Bronchial epithelial cell (primary cell): ENCODE results near the gene MDM2. TPM values are rescaled to one million over a fixed set of nuclear protein-coding genes. Genes with fewer than 3 reads are reported as not detected.

ENCODE experiments used
- DNase-seq: peaks from one replicate; pipeline ENCODE4 v3.0.0-alpha.2; 2010; ENCODE audit warnings: low read depth
- FAIRE-seq: peaks from 2 replicates; lab custom pipeline; 2011; peaks lifted over from hg19 to GRCh38; lab: Jason Lieb, UNC
- H3K27me3 ChIP-seq: 2 replicates; pipeline ENCODE4 v1.5.1; 2011; ENCODE audit warnings: low read length; ENCODE audit not compliant: control insufficient read depth, insufficient read depth
- H3K36me3 ChIP-seq: 2 replicates; pipeline ENCODE4 v1.5.1; 2011; ENCODE audit warnings: low read length; ENCODE audit not compliant: control insufficient read depth, insufficient read depth
- H3K4me3 ChIP-seq: 2 replicates; pipeline ENCODE4 v1.5.1; 2011; ENCODE audit warnings: mild to moderate bottlenecking, low read depth, low read length, control low read depth
- total RNA-seq: library from RNA; depleted of rRNA; stranded (reverse); fragments of >200 nt; gene quantifications from 2 replicates; pipeline ENCODE4 v1.2.1, GENCODE V29; 2014
- TF ChIP-seq, protein P1 (sequence below): IDR thresholded peaks from 2 replicates; pipeline ENCODE4 v1.5.1; 2011; ENCODE audit warnings: mild to moderate bottlenecking, moderate library complexity, low read length, control low read depth, inconsistent platforms; ENCODE audit not compliant: insufficient read depth, severe bottlenecking

MDM2 gene
- total RNA-seq, 1 donor from 2014 or later: 116 TPM

DNA sequence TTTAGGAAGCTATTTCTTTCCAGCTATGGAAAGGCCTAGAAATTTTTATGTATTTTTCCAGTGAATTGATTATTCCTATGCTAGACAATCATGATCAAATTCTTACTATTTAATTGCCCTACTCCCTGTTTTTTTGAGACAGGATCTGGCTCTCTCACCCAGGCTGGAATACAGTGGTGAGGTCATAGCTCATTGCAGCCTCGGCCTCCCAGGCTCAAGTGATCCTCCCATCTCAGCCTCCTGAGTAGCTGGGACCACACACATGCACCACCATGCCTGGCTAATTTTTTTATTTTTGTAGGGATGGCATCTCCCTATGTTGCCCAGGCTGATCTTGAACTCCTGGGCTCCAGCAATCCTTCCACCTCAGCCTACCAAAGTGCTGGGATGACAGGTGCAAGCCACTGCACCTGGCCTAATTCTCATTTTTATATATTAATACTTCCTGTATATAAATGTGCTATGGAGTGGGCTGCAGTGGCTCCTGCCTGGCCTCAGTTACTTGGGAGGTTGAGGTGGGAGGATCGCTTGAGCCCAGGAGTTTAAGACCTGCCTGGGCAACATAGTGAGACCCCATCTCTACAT, 16.0 kb upstream of the MDM2 start:
- DNase-seq: no peak
- Histone ChIP-seq H3K27me3 (no peaks in the 10 kb centered on the region), H3K36me3 (no peaks in the 10 kb centered on the region), H3K4me3 (no peak overlapping the region)
- FAIRE-seq: no peak
- TF ChIP-seq, protein P1, sequence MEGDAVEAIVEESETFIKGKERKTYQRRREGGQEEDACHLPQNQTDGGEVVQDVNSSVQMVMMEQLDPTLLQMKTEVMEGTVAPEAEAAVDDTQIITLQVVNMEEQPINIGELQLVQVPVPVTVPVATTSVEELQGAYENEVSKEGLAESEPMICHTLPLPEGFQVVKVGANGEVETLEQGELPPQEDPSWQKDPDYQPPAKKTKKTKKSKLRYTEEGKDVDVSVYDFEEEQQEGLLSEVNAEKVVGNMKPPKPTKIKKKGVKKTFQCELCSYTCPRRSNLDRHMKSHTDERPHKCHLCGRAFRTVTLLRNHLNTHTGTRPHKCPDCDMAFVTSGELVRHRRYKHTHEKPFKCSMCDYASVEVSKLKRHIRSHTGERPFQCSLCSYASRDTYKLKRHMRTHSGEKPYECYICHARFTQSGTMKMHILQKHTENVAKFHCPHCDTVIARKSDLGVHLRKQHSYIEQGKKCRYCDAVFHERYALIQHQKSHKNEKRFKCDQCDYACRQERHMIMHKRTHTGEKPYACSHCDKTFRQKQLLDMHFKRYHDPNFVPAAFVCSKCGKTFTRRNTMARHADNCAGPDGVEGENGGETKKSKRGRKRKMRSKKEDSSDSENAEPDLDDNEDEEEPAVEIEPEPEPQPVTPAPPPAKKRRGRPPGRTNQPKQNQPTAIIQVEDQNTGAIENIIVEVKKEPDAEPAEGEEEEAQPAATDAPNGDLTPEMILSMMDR: no peak

DNA sequence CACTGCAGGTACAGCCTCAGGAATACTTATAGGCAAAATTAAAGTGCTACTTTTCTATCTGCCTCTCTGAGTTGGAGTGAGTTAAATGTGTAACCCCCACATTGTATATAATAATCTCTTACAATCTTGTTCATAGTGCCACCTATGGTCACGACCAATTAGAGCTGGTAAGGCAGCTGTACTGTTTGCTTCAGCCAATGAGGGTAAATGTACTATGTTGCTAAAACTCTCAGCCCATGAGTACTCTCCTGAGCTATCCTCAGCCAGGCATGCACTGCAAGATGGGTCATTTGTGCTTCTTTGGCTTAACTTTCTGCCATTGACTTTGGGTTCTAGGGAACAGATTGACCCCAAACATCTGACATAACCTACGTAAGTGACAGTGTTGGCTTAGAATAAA, 15.0 kb upstream of the MDM2 start:
- TF ChIP-seq, protein P1: no peak
- no peak for FAIRE-seq
- peak; percentile 76 for DNase-seq
- H3K36me3 ChIP-seq: no peaks in the 10 kb centered on the region
- H3K27me3 ChIP-seq: no peaks in the 10 kb centered on the region
- H3K4me3 ChIP-seq: no peak overlapping the region

DNA sequence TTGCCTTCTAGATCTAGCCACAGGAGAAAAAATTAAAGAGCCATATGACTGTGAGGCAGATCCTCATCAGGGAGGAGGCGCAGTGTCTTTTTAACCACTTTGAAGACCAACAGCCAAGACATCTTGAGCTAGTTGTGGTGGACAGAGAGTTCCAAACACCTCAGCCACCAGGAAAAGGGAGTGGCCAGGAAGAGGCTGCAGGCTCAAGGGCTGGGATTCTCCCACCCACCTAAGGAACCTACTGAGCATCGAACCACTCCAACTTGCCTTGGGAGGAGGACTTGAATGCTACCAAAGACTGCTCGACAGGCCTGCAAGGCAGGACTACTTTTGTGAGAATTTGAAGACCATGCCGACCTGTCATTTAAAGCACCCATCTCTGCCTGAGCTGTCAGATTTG, 14.5 kb upstream of the MDM2 start:
- no peaks in the 10 kb centered on the region for H3K36me3 ChIP-seq
- DNase-seq: no peak
- FAIRE-seq: no peak
- no peaks in the 10 kb centered on the region for H3K27me3 ChIP-seq
- no peak overlapping the region for H3K4me3 ChIP-seq
- TF ChIP-seq, protein P1: no peak

DNA sequence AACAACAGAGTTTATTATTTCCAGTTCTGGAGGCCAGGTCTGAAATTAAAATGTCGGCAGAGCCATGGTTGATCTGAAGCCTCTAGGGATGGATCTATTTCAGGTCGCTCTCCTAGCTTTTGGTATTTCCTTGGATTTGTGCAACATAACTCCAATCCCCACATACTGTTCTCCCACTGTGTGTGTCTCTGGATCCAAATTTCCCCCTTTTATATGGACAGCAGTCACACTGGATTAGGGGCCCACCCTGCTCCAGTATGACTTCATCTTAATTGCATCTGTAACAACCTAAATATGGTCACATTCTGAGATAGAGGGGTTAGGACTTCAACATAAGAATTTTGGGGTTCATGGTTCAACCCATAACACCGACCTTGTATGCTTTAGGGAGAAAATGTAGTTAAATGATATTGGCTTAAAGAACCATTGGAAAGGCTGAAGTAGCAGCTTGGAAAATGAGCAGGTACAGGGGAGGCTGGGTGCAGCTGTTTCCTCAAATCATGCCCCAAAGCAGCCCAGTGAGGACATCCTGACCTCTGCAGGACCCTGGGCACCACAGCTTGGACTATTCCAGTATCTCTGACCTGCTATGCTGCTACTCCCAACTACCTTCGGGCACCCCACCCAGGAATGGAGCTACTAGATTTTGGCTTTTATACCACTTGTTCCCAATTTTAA, 13.9 kb upstream of the MDM2 start:
- Histone ChIP-seq H3K4me3 (no peak overlapping the region), H3K27me3 (no peaks in the 10 kb centered on the region), H3K36me3 (no peaks in the 10 kb centered on the region)
- TF ChIP-seq, protein P1: no peak
- DNase-seq (no peak), FAIRE-seq (no peak)

DNA sequence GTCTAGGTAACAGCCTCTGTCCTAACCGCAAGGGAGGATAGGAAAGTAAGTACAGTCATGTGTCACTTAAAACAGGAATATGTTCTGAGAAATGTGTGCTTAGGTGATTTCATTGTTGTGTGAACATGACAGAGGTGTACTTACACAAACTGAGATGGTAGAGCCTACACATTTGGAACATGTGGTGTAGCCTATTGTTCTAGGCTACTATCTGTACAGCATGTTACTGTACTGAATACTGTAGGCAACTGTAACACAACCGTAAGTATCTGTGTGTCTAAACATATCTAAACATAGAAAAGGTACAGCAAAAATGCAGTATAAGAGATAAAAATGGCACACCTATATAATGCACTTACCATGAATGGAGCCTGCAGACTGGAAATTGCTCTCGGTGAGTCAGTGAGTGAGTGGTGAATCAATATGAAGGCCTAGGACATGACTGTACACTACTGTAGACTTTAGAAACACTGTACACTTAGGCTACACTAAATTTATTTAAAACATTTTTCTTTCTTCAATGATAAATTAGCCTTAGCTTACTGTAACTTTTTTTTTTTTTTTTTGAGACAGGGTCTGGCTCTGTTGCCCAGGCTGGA, 13.2 kb upstream of the MDM2 start:
- TF ChIP-seq, protein P1: no peak
- Histone ChIP-seq H3K36me3 (no peaks in the 10 kb centered on the region), H3K4me3 (no peak overlapping the region), H3K27me3 (no peaks in the 10 kb centered on the region)
- no peak for FAIRE-seq
- DNase-seq: peak; percentile 91

DNA sequence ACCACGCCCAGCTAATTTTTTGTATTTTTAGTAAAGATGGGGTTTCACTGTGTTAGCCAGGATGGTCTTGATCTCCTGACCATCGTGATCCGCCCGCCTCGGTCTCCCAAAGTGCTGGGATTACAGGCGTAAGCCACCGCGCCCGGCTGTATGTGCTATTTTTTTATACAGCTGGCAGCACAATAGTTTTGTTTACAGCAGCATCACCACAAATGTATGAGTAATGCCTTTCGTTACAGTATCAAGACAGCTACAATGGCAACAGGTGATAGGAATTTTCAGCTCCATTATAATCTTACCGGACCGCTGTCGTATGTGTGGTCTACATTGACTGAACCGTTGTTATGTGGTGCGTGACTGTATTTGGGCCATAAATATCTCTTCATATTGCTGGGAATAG, 11.6 kb upstream of the MDM2 start:
- FAIRE-seq (no peak), DNase-seq (no peak)
- Histone ChIP-seq H3K4me3 (no peak overlapping the region), H3K36me3 (no peaks in the 10 kb centered on the region), H3K27me3 (no peaks in the 10 kb centered on the region)
- TF ChIP-seq, protein P1: no peak
